ENCODE measurements around the gene UBE2K. TPM values are rescaled to one million over a fixed set of nuclear protein-coding genes. Genes with fewer than 3 reads are reported as not detected.

Gene UBE2K
- total and polyA plus RNA-seq, 2 of the 13 experiments (the other 11 are each of a cell fraction or from before 2014, with no cell fraction given): 36.2 to 81.0 TPM

DNA sequence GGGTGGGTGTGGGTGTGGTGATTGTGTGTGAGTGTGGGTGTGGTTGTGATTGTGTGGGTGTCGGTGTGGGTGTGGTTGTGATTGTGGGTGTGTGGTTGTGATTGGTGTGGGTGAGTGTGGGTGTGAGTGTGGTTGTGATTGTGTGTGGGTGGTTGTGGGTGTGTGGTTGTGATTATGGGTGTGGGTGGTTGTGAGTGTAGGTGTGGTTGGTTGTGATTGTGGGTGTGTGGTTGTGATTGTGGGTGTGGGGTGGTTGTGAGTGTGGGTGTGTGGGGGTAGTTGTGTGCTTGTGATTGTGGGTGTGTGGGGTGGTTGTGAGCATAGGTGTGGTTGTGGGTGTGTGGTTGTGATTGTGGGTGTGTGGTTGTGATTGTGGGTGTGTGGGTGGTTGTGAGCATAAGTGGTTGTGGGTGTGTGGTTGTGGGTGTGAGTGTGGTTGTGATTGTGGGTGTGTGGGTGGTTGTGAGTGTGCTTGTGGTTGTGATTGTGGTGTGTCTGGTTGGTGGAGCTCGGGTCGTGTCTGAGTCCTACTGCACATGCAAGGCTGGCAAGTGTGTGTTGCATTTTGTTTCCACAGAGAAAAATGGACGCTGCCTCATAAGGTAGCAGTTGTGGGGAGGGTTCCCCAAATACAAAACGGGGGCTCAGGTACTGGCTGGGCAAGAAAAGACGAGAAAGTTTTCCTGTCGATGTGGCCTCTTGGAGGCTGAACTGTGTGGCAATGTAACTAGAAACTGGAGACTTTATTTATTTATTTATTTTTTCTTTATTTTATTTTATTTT lies 116.7 kb downstream of the UBE2K start:
- no peaks in the 10 kb centered on the region for H3K79me2 ChIP-seq (ENCODE audit: insufficient read depth, low read length)
- ChIA-PET CTCF (ENCODE audit: low intra/inter-chr PET ratio, low total read pairs) (no interaction called here), POLR2A (no interaction called here)
- BruUV-seq (replicated peaks): no TSS peak
- DNase-seq (ENCODE audit: low spot score) (peak; percentile 43), ATAC-seq (no peak), FAIRE-seq (no peak)
- H3K9me3 ChIP-seq (ENCODE audit: low read length): no peaks in the 10 kb centered on the region
- H3K36me3 ChIP-seq (replicated peaks in 1 of 2; ENCODE audit: control insufficient read depth in 1 of 2, insufficient read depth in 2 of 2, low read length in 2 of 2): no peaks in the 10 kb centered on the region
- peak overlapping the region; percentile 69 for H3K27ac ChIP-seq (ENCODE audit: extremely low read length, insufficient read depth, low read length)
- 19% methylated on average over 7 of the region's 7 CpGs for WGBS (ENCODE audit: low lambda C conversion rate)
- H3K4me1 ChIP-seq (ENCODE audit: insufficient read depth, low read length): peaks cover 35% of the 10 kb centered on the region
- peak overlapping the region; percentile 51 for H2AFZ ChIP-seq (ENCODE audit: low read length)
- peak overlapping the region; percentile 30 to 67 (median 44) for H3K4me3 ChIP-seq (replicated peaks in 1 of 3; ENCODE audit: insufficient read depth in 1 of 3, low read depth in 2 of 3, low read length in 3 of 3)
- H3K27me3 ChIP-seq (ENCODE audit: control insufficient read depth in 1 of 2, insufficient read depth in 2 of 2, low read length in 2 of 2): no peaks in the 10 kb centered on the region
- H3K4me2 ChIP-seq (ENCODE audit: low read depth, low read length): peak overlapping the region; percentile 84
- H3K9ac ChIP-seq (ENCODE audit: insufficient read depth, low read depth, low read length): peak overlapping the region; percentile 60
- intact Hi-C loops (cut with micrococcal nuclease; ENCODE audit: unreplicated experiment): loop anchor here (10.0 kb wide), 2 partner anchors 160 to 350 kb away; partner anchors contain the start of gene PDS5A
- no peaks in the 10 kb centered on the region for H4K20me1 ChIP-seq (ENCODE audit: insufficient read depth, low read length)
- in situ Hi-C loops (cut with HindIII; ENCODE audit: extremely low pct_ligation_motif_present, low pct_unique_long_range_greater_than_20kb): no loop called here
- TF ChIP-seq, protein P1, sequence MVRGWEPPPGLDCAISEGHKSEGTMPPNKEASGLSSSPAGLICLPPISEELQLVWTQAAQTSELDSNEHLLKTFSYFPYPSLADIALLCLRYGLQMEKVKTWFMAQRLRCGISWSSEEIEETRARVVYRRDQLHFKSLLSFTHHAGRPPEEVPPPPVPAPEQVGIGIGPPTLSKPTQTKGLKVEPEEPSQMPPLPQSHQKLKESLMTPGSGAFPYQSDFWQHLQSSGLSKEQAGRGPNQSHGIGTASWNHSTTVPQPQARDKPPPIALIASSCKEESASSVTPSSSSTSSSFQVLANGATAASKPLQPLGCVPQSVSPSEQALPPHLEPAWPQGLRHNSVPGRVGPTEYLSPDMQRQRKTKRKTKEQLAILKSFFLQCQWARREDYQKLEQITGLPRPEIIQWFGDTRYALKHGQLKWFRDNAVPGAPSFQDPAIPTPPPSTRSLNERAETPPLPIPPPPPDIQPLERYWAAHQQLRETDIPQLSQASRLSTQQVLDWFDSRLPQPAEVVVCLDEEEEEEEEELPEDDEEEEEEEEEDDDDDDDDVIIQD (CRISPR knock-in tag; IDR thresholded peaks at IDR 0.05; ENCODE audit: low read depth): no peak
- TF ChIP-seq KLF6 (CRISPR knock-in tag; IDR thresholded peaks at IDR 0.05) (no peak), HNRNPL (IDR thresholded peaks at IDR 0.05; ENCODE audit: low read depth, low read length) (peak; percentile 64; the same call in 1 of the 2 replicates), TAF15 (IDR thresholded peaks at IDR 0.05; ENCODE audit: low read depth, low read length, poor library complexity, severe bottlenecking) (no peak), ZNF432 (CRISPR knock-in tag; IDR thresholded peaks at IDR 0.05; ENCODE audit: borderline replicate concordance) (no peak), ZNF317 (CRISPR knock-in tag; IDR thresholded peaks at IDR 0.05) (no peak), ZKSCAN8 (CRISPR knock-in tag; IDR thresholded peaks at IDR 0.05; ENCODE audit: borderline replicate concordance) (no peak), SP4 (CRISPR knock-in tag; IDR thresholded peaks at IDR 0.05) (no peak), ZNF234 (CRISPR knock-in tag; conservative IDR thresholded peaks at IDR 0.05) (no peak), ZNF879 (CRISPR knock-in tag; IDR thresholded peaks at IDR 0.05) (no peak), ZNF776 (CRISPR knock-in tag; IDR thresholded peaks at IDR 0.05) (no peak), NR2F6 (IDR thresholded peaks at IDR 0.05) (no peak), NR2F6 (CRISPR knock-in tag; IDR thresholded peaks at IDR 0.05) (no peak), JARID2 (CRISPR knock-in tag; IDR thresholded peaks at IDR 0.05; ENCODE audit: insufficient replicate concordance) (no peak), ZNF34 (CRISPR knock-in tag; IDR thresholded peaks at IDR 0.05; ENCODE audit: borderline replicate concordance) (no peak), YEATS4 (CRISPR knock-in tag; IDR thresholded peaks at IDR 0.05; ENCODE audit: borderline replicate concordance) (peak; percentile 16; the same call in 1 of the 2 replicates), PAX8 (CRISPR knock-in tag; IDR thresholded peaks at IDR 0.05; ENCODE audit: borderline replicate concordance) (no peak), RXRB (CRISPR knock-in tag; IDR thresholded peaks at IDR 0.05; ENCODE audit: borderline replicate concordance) (no peak)
- TF ChIP-seq, protein P2, sequence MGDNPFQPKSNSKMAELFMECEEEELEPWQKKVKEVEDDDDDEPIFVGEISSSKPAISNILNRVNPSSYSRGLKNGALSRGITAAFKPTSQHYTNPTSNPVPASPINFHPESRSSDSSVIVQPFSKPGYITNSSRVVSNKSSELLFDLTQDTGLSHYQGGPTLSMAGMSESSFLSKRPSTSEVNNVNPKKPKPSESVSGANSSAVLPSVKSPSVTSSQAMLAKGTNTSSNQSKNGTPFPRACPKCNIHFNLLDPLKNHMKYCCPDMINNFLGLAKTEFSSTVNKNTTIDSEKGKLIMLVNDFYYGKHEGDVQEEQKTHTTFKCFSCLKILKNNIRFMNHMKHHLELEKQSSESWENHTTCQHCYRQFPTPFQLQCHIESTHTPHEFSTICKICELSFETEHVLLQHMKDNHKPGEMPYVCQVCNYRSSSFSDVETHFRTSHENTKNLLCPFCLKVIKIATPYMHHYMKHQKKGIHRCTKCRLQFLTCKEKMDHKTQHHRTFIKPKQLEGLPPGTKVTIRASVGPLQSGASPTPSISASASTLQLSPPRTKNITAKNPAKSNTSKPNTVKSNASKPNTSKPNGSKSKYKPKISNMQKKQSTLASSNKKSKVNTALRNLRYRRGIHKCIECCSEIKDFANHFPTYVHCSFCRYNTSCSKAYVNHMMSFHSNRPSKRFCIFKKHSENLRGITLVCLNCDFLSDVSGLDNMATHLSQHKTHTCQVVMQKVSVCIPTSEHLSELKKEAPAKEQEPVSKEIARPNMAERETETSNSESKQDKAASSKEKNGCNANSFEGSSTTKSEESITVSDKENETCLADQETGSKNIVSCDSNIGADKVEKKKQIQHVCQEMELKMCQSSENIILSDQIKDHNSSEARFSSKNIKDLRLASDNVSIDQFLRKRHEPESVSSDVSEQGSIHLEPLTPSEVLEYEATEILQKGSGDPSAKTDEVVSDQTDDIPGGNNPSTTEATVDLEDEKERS (CRISPR knock-in tag; IDR thresholded peaks at IDR 0.05): peak; percentile 27; the same call in 1 of the 2 replicates
- TF ChIP-seq, protein P3, sequence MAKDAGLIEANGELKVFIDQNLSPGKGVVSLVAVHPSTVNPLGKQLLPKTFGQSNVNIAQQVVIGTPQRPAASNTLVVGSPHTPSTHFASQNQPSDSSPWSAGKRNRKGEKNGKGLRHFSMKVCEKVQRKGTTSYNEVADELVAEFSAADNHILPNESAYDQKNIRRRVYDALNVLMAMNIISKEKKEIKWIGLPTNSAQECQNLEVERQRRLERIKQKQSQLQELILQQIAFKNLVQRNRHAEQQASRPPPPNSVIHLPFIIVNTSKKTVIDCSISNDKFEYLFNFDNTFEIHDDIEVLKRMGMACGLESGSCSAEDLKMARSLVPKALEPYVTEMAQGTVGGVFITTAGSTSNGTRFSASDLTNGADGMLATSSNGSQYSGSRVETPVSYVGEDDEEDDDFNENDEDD (CRISPR knock-in tag; IDR thresholded peaks at IDR 0.05; ENCODE audit: borderline replicate concordance): 0 out of 2 replicates have a peak, but pooled peaks have one; percentile 17

All from HepG2 (cell line).